HCT116 (cell line): ENCODE measurements around the gene CPLANE2. TPM values are rescaled to one million over a fixed set of nuclear protein-coding genes. Genes with fewer than 3 reads are reported as not detected.

Experiments used
- ATAC-seq: fragments of 200-7000 bp; cut with Tn5 transposase; 2 replicates; pipeline ENCODE4 v1.9.1; 2020; ENCODE audit warnings: mild to moderate bottlenecking, moderate library complexity
- BruUV-seq: library from RNA; stranded (reverse); fragments of 400-500 nt; replicated peaks from 2 replicates; lab custom pipeline; 2021; lab: Mats Ljungman, UMichigan
- CTCF ChIA-PET: fragments of 300-600 bp; sonication (Branson Sonifier 250); formaldehyde crosslinking; loops from one replicate; lab custom pipeline; 2021; ENCODE audit warnings: antibody characterized with exemption; lab: Charles Lee
- POLR2A ChIA-PET: fragments of 300-600, 350-600 bp; sonication (Branson Sonifier 250); formaldehyde crosslinking; loops from one replicate; lab custom pipeline; 2021; ENCODE audit warnings: antibody characterized with exemption; lab: Charles Lee
- RAD21 ChIA-PET, 2 experiments: fragments of 300-600 bp; sonication (Branson Sonifier 250); formaldehyde crosslinking; loops; one replicate each; lab custom pipeline; 2023; ENCODE audit warnings: low total read pairs in 2 of 2; ENCODE audit not compliant: uncharacterized antibody in 2 of 2, unreplicated experiment in 2 of 2, low non-redundant PET in 1 of 2; lab: Charles Lee
- DNase-seq: peaks from one replicate; pipeline ENCODE4 v3.0.0-alpha.2; 2010; ENCODE audit warnings: low read depth, low spot score
- H2AFZ ChIP-seq: fragments of 200-600 bp; shearing (Covaris generic), sonication (generic); 2 replicates; pipeline ENCODE4 v1.6.1; 2017; ENCODE audit warnings: low read depth, mixed run types, mixed read lengths, antibody characterized with exemption, low read length; ENCODE audit not compliant: poor library complexity, severe bottlenecking
- H3K27ac ChIP-seq: 2 replicates; pipeline ENCODE4 v1.5.1; 2012; ENCODE audit warnings: low read depth, low read length
- H3K27me3 ChIP-seq: fragments of 200-600 bp; sonication (generic); 2 replicates; pipeline ENCODE4 v1.6.1; 2016; ENCODE audit warnings: mixed run types, low read length, mixed read lengths; ENCODE audit not compliant: insufficient read depth
- H3K36me3 ChIP-seq, 2 experiments: fragments of 200-500 bp in 1 of 2; fragments of 200-600 bp in 1 of 2; sonication (Bioruptor generic) in 1 of 2; sonication (generic) in 1 of 2; 2 replicates each; pipeline versions ENCODE4 v1.5.1 to v1.6.1; 2014 to 2016; ENCODE audit warnings: low read length in 2 of 2, inconsistent platforms in 1 of 2, mixed read lengths in 1 of 2, mixed run types in 1 of 2; ENCODE audit not compliant: insufficient read depth in 2 of 2, control insufficient read depth in 1 of 2
- H3K4me1 ChIP-seq, 2 experiments: fragments of 200-600 bp in 1 of 2; sonication (generic) in 1 of 2; 2 replicates each; pipeline versions ENCODE4 v1.5.1 to v1.6.1; 2012 to 2017; ENCODE audit warnings: low read length in 2 of 2, inconsistent platforms in 1 of 2, mild to moderate bottlenecking in 1 of 2, mixed read lengths in 1 of 2, mixed run types in 1 of 2, moderate library complexity in 1 of 2; ENCODE audit not compliant: insufficient read depth in 2 of 2, control insufficient read depth in 1 of 2
- H3K4me2 ChIP-seq: fragments of 200-600 bp; sonication (generic); 2 replicates; pipeline ENCODE4 v1.6.1; 2017; ENCODE audit warnings: mixed run types, low read length, mixed read lengths
- H3K4me3 ChIP-seq, 2 experiments: fragments of 200-600 bp in 1 of 2; sonication (generic) in 1 of 2; replicated peaks in 1 of 2; 2 replicates each; pipeline ENCODE4 v1.5.1; 2011 to 2016; ENCODE audit warnings: low read length in 2 of 2, control low read depth in 1 of 2, low read depth in 1 of 2, mild to moderate bottlenecking in 1 of 2, mixed read lengths in 1 of 2, mixed run types in 1 of 2
- H3K79me2 ChIP-seq: fragments of 200-600 bp; sonication (generic); 2 replicates; pipeline ENCODE4 v1.6.1; 2017; ENCODE audit warnings: mild to moderate bottlenecking, mixed run types, low read length, moderate library complexity, mixed read lengths; ENCODE audit not compliant: insufficient read depth
- H3K9ac ChIP-seq: fragments of 200-600 bp; sonication (generic); 2 replicates; pipeline ENCODE4 v1.6.1; 2016; ENCODE audit warnings: low read length, mixed read lengths
- H3K9me2 ChIP-seq: fragments of 200-600 bp; sonication (generic), shearing (Covaris generic); 2 replicates; pipeline ENCODE4 v1.6.1; 2017; ENCODE audit warnings: mixed run types, mild to moderate bottlenecking, moderate library complexity; ENCODE audit not compliant: insufficient read depth
- H3K9me3 ChIP-seq, 2 experiments: fragments of 200-500 bp in 1 of 2; fragments of 200-600 bp in 1 of 2; sonication (Bioruptor generic) in 1 of 2; sonication (generic) in 1 of 2; 2 replicates each; pipeline ENCODE4 v1.6.1; 2014 to 2017; ENCODE audit warnings: low read length in 2 of 2, mixed read lengths in 2 of 2, inconsistent platforms in 1 of 2, low read depth in 1 of 2, mild to moderate bottlenecking in 1 of 2, mixed run types in 1 of 2, moderate library complexity in 1 of 2; ENCODE audit not compliant: control insufficient read depth in 1 of 2, insufficient read depth in 1 of 2
- H4K20me1 ChIP-seq: fragments of 200-600 bp; sonication (generic), shearing (Covaris generic); 2 replicates; pipeline ENCODE4 v1.6.1; 2017; ENCODE audit warnings: mixed run types, mild to moderate bottlenecking, moderate library complexity; ENCODE audit not compliant: insufficient read depth
- CBX3 ChIP-seq: IDR thresholded peaks from 2 replicates; pipeline ENCODE4 v1.6.1; 2012; ENCODE audit warnings: low read depth
- CEBPB ChIP-seq: IDR thresholded peaks from 2 replicates; pipeline ENCODE4 v1.6.1; 2012; ENCODE audit warnings: low read depth
- EGR1 ChIP-seq: IDR thresholded peaks from 2 replicates; pipeline ENCODE4 v1.6.1; 2012; ENCODE audit warnings: low read depth
- ELF1 ChIP-seq: IDR thresholded peaks from 2 replicates; pipeline ENCODE4 v1.6.1; 2012; ENCODE audit warnings: low read depth, borderline replicate concordance
- EZH2 ChIP-seq: fragments of 200-600 bp; sonication (generic); IDR thresholded peaks from 2 replicates; pipeline ENCODE4 v1.6.1; 2017; ENCODE audit warnings: antibody characterized with exemption, mixed run types
- FOSL1 ChIP-seq: IDR thresholded peaks from 2 replicates; pipeline ENCODE4 v1.6.1; 2012; ENCODE audit warnings: low read depth
- JUND ChIP-seq: IDR thresholded peaks from 2 replicates; pipeline ENCODE4 v1.6.1; 2012
- RAD21 ChIP-seq: IDR thresholded peaks from 2 replicates; pipeline ENCODE4 v1.6.1; 2012; ENCODE audit warnings: low read depth, mild to moderate bottlenecking
- SIN3A ChIP-seq: IDR thresholded peaks from 2 replicates; pipeline ENCODE4 v1.6.1; 2012; ENCODE audit warnings: low read depth
- SP1 ChIP-seq: IDR thresholded peaks from 2 replicates; pipeline ENCODE4 v1.6.1; 2012; ENCODE audit warnings: low read depth
- SRF ChIP-seq: IDR thresholded peaks from 2 replicates; pipeline ENCODE4 v1.6.1; 2012; ENCODE audit warnings: low read depth
- TCF7L2 ChIP-seq: IDR thresholded peaks from 2 replicates; pipeline ENCODE4 v1.7.0; 2011; ENCODE audit warnings: borderline replicate concordance, inconsistent platforms; ENCODE audit not compliant: insufficient read depth, insufficient read length; ENCODE audit errors: extremely low read depth
- YY1 ChIP-seq: IDR thresholded peaks from 2 replicates; pipeline ENCODE4 v1.6.1; 2011; ENCODE audit warnings: low read length, low read depth, moderate library complexity, mild to moderate bottlenecking; ENCODE audit not compliant: insufficient replicate concordance; ENCODE audit errors: extremely low read depth
- ZFX ChIP-seq: fragments of 450-650 bp; IDR thresholded peaks from 2 replicates; pipeline ENCODE4 v1.6.1; 2017
- ZNF274 ChIP-seq: fragments of 200-500 bp; sonication (Bioruptor generic); IDR thresholded peaks from 2 replicates; pipeline ENCODE4 v1.6.1; 2014; ENCODE audit warnings: mild to moderate bottlenecking, low read depth, low read length, inconsistent platforms
- intact Hi-C: fragments of 100-400 bp; cut with micrococcal nuclease; formaldehyde crosslinking; loops from 2 replicates; pipeline ENCODE4 v1.10.0; 2022
- total RNA-seq: library from RNA; stranded (reverse); gene quantifications from one replicate; pipeline ENCODE4 v1.2.1, GENCODE V29; 2021; ENCODE audit not compliant: unreplicated experiment
- TF ChIP-seq, protein P1 (sequence below), 3 experiments: fragments of 200-600 bp in 1 of 3; sonication (generic) in 1 of 3; IDR thresholded peaks in 2 of 3; conservative IDR thresholded peaks in 1 of 3; 2 replicates each; pipeline ENCODE4 v1.5.1; 2012 to 2017; ENCODE audit warnings: low read depth in 2 of 3, low read length in 2 of 3, antibody characterized with exemption in 1 of 3, borderline replicate concordance in 1 of 3, control low read depth in 1 of 3, mild to moderate bottlenecking in 1 of 3, mixed read lengths in 1 of 3, mixed run types in 1 of 3, moderate library complexity in 1 of 3; ENCODE audit not compliant: insufficient read depth in 1 of 3
- TF ChIP-seq, protein P2 (sequence below): IDR thresholded peaks from 2 replicates; pipeline ENCODE4 v1.6.1; 2012; ENCODE audit warnings: low read depth
- TF ChIP-seq, protein P3 (sequence below): IDR thresholded peaks from 2 replicates; pipeline ENCODE4 v1.6.1; 2012
- TF ChIP-seq, protein P4 (sequence below): IDR thresholded peaks from 2 replicates; pipeline ENCODE4 v1.6.1; 2011; ENCODE audit warnings: mild to moderate bottlenecking, low read length, moderate library complexity; ENCODE audit not compliant: insufficient replicate concordance; ENCODE audit errors: extremely low read depth
- TF ChIP-seq, protein P5 (sequence below): IDR thresholded peaks from 2 replicates; pipeline ENCODE4 v1.6.1; 2012

Gene CPLANE2
- total RNA-seq, 1 experiment from 2014 or later: 8.1 TPM

DNA sequence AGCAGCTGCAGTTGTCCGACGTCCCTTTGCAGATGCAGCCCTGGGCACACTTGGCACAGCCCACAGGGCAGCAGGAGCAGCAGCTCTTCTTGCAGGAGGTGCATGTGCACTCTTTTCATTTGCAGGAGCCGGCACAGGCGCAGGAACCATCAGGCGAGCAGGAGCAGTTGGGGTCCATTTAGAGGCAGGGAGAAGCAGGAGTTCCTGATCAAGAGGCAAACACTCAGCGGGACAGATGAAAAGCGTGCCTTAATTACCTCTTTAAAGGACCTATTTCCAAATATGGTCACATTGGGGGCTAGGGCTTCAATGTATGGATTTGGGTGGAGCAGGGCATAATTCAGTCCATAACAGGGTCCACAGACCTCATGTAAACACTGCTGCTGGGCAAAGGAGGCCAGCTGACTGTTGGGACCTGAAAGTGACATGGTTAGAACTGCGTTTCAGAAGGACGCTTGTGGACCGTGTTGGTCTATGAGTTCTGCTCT, 4.3 kb upstream of the CPLANE2 start:
- intact Hi-C loops: loop anchor here (5.0 kb wide), 1 partner anchor 54 kb away; no protein-coding TSS in a partner anchor
- H3K79me2 ChIP-seq: no peaks in the 10 kb centered on the region
- BruUV-seq: no TSS peak
- H3K27ac ChIP-seq: no peak overlapping the region
- H3K4me3 ChIP-seq: no peak overlapping the region
- H4K20me1 ChIP-seq: no peaks in the 10 kb centered on the region
- H3K36me3 ChIP-seq: no peaks in the 10 kb centered on the region
- no peak overlapping the region for H3K4me2 ChIP-seq
- RAD21 ChIA-PET: no interaction called here
- peaks cover 6 to 21% of the 10 kb centered on the region in 2 experiments for H3K4me1 ChIP-seq
- H3K27me3 ChIP-seq: no peaks in the 10 kb centered on the region
- DNase-seq: no peak
- CTCF ChIA-PET: no interaction called here
- no peak for TF ChIP-seq FOSL1
- TF ChIP-seq ZNF274: no peak
- TF ChIP-seq, protein P1, sequence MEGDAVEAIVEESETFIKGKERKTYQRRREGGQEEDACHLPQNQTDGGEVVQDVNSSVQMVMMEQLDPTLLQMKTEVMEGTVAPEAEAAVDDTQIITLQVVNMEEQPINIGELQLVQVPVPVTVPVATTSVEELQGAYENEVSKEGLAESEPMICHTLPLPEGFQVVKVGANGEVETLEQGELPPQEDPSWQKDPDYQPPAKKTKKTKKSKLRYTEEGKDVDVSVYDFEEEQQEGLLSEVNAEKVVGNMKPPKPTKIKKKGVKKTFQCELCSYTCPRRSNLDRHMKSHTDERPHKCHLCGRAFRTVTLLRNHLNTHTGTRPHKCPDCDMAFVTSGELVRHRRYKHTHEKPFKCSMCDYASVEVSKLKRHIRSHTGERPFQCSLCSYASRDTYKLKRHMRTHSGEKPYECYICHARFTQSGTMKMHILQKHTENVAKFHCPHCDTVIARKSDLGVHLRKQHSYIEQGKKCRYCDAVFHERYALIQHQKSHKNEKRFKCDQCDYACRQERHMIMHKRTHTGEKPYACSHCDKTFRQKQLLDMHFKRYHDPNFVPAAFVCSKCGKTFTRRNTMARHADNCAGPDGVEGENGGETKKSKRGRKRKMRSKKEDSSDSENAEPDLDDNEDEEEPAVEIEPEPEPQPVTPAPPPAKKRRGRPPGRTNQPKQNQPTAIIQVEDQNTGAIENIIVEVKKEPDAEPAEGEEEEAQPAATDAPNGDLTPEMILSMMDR (IDR thresholded peaks at IDR 0.05 in 2 of 3, conservative IDR thresholded peaks at IDR 0.05 in 1 of 3; ENCODE audit: borderline replicate concordance in 1 of 3, insufficient read depth in 1 of 3, low read depth in 2 of 3, low read length in 2 of 3): no peak
- no peak for TF ChIP-seq YY1
- TF ChIP-seq, protein P2, sequence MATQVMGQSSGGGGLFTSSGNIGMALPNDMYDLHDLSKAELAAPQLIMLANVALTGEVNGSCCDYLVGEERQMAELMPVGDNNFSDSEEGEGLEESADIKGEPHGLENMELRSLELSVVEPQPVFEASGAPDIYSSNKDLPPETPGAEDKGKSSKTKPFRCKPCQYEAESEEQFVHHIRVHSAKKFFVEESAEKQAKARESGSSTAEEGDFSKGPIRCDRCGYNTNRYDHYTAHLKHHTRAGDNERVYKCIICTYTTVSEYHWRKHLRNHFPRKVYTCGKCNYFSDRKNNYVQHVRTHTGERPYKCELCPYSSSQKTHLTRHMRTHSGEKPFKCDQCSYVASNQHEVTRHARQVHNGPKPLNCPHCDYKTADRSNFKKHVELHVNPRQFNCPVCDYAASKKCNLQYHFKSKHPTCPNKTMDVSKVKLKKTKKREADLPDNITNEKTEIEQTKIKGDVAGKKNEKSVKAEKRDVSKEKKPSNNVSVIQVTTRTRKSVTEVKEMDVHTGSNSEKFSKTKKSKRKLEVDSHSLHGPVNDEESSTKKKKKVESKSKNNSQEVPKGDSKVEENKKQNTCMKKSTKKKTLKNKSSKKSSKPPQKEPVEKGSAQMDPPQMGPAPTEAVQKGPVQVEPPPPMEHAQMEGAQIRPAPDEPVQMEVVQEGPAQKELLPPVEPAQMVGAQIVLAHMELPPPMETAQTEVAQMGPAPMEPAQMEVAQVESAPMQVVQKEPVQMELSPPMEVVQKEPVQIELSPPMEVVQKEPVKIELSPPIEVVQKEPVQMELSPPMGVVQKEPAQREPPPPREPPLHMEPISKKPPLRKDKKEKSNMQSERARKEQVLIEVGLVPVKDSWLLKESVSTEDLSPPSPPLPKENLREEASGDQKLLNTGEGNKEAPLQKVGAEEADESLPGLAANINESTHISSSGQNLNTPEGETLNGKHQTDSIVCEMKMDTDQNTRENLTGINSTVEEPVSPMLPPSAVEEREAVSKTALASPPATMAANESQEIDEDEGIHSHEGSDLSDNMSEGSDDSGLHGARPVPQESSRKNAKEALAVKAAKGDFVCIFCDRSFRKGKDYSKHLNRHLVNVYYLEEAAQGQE: no peak
- TF ChIP-seq, protein P3, sequence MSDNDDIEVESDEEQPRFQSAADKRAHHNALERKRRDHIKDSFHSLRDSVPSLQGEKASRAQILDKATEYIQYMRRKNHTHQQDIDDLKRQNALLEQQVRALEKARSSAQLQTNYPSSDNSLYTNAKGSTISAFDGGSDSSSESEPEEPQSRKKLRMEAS: no peak
- TF ChIP-seq, protein P4, sequence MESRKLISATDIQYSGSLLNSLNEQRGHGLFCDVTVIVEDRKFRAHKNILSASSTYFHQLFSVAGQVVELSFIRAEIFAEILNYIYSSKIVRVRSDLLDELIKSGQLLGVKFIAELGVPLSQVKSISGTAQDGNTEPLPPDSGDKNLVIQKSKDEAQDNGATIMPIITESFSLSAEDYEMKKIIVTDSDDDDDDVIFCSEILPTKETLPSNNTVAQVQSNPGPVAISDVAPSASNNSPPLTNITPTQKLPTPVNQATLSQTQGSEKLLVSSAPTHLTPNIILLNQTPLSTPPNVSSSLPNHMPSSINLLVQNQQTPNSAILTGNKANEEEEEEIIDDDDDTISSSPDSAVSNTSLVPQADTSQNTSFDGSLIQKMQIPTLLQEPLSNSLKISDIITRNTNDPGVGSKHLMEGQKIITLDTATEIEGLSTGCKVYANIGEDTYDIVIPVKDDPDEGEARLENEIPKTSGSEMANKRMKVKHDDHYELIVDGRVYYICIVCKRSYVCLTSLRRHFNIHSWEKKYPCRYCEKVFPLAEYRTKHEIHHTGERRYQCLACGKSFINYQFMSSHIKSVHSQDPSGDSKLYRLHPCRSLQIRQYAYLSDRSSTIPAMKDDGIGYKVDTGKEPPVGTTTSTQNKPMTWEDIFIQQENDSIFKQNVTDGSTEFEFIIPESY: no peak
- TF ChIP-seq, protein P5, sequence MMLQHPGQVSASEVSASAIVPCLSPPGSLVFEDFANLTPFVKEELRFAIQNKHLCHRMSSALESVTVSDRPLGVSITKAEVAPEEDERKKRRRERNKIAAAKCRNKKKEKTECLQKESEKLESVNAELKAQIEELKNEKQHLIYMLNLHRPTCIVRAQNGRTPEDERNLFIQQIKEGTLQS: no peak
- TF ChIP-seq SRF: no peak
- TF ChIP-seq CBX3: no peak
- TF ChIP-seq ZFX: no peak
- TF ChIP-seq SIN3A: no peak
- no peak for TF ChIP-seq EGR1
- no peak for TF ChIP-seq ELF1
- no peak for TF ChIP-seq RAD21
- no peak for TF ChIP-seq SP1
- no peak for TF ChIP-seq EZH2
- no peak for TF ChIP-seq TCF7L2
- no peak for TF ChIP-seq CEBPB
- TF ChIP-seq JUND: no peak
- POLR2A ChIA-PET: no interaction called here
- no peaks in the 10 kb centered on the region for H3K9me3 ChIP-seq
- H2AFZ ChIP-seq: no peak overlapping the region
- H3K9me2 ChIP-seq: no peaks in the 10 kb centered on the region
- no peak overlapping the region for H3K9ac ChIP-seq
- ATAC-seq: no peak
